PFSK-1 (cell line): Measurements from ENCODE around the gene ENO2.

ENCODE experiments used
- POLR2AphosphoS5 ChIP-seq: IDR thresholded peaks from 2 replicates; pipeline ENCODE4 v1.6.1; 2012; ENCODE audit warnings: low read depth, mild to moderate bottlenecking, control low read depth, low read length, moderate library complexity
- SIN3A ChIP-seq: IDR thresholded peaks from 2 replicates; pipeline ENCODE4 v1.6.1; 2012; ENCODE audit warnings: mild to moderate bottlenecking, low read length, moderate library complexity, borderline replicate concordance; ENCODE audit not compliant: insufficient read depth
- TAF1 ChIP-seq: IDR thresholded peaks from 2 replicates; pipeline ENCODE4 v1.6.1; 2012; ENCODE audit warnings: low read length, control low read depth, borderline replicate concordance; ENCODE audit not compliant: insufficient read depth
- TF ChIP-seq, protein P1 (sequence below), 2 experiments: IDR thresholded peaks; 2 replicates each; pipeline versions ENCODE4 v1.6.1 to v1.8.0; 2011 to 2012; ENCODE audit warnings: low read depth in 2 of 2, low read length in 2 of 2, control low read depth in 1 of 2, inconsistent platforms in 1 of 2, mild to moderate bottlenecking in 1 of 2, moderate library complexity in 1 of 2; ENCODE audit not compliant: insufficient read depth in 1 of 2

DNA sequence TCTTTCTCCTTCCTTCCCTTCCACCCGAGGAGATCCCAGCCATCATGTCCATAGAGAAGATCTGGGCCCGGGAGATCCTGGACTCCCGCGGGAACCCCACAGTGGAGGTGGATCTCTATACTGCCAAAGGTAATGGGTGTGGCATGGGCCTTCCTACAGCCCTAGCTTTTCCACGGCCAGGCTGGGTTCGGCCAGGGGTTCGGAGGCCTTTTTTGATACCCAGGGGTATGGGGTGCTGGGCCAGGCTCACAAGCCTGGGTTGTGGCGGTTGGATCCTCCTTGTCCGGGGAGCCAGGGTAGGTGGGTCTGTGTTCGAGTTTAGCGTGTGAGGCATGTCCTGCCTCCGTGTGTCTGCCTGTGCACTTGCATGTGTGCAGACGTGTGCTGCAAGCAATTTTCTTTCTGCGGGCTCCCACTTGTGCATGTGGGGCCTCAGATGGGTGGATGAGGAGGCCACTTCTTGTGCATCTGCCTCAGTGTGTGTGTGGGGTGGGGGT, 1.5 kb downstream of the ENO2 start:
- TF ChIP-seq POLR2AphosphoS5 (no peak), TAF1 (no peak), SIN3A (no peak)
- TF ChIP-seq, protein P1, sequence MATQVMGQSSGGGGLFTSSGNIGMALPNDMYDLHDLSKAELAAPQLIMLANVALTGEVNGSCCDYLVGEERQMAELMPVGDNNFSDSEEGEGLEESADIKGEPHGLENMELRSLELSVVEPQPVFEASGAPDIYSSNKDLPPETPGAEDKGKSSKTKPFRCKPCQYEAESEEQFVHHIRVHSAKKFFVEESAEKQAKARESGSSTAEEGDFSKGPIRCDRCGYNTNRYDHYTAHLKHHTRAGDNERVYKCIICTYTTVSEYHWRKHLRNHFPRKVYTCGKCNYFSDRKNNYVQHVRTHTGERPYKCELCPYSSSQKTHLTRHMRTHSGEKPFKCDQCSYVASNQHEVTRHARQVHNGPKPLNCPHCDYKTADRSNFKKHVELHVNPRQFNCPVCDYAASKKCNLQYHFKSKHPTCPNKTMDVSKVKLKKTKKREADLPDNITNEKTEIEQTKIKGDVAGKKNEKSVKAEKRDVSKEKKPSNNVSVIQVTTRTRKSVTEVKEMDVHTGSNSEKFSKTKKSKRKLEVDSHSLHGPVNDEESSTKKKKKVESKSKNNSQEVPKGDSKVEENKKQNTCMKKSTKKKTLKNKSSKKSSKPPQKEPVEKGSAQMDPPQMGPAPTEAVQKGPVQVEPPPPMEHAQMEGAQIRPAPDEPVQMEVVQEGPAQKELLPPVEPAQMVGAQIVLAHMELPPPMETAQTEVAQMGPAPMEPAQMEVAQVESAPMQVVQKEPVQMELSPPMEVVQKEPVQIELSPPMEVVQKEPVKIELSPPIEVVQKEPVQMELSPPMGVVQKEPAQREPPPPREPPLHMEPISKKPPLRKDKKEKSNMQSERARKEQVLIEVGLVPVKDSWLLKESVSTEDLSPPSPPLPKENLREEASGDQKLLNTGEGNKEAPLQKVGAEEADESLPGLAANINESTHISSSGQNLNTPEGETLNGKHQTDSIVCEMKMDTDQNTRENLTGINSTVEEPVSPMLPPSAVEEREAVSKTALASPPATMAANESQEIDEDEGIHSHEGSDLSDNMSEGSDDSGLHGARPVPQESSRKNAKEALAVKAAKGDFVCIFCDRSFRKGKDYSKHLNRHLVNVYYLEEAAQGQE (IDR thresholded peaks at IDR 0.05; ENCODE audit: insufficient read depth in 1 of 2, low read depth in 2 of 2, low read length in 2 of 2): no peak
